ENCODE results near the gene NAT10.

Gene NAT10

GRCh38 chr11:34149786-34150185 lies 44.4 kb downstream of the NAT10 start:
- peak; percentile 44 for TF ChIP-seq CTCF (IDR thresholded peaks at IDR 0.05; ENCODE audit: low read depth, low read length)
- no peak for DNase-seq (ENCODE audit: extremely low read depth, low read depth)

DNA sequence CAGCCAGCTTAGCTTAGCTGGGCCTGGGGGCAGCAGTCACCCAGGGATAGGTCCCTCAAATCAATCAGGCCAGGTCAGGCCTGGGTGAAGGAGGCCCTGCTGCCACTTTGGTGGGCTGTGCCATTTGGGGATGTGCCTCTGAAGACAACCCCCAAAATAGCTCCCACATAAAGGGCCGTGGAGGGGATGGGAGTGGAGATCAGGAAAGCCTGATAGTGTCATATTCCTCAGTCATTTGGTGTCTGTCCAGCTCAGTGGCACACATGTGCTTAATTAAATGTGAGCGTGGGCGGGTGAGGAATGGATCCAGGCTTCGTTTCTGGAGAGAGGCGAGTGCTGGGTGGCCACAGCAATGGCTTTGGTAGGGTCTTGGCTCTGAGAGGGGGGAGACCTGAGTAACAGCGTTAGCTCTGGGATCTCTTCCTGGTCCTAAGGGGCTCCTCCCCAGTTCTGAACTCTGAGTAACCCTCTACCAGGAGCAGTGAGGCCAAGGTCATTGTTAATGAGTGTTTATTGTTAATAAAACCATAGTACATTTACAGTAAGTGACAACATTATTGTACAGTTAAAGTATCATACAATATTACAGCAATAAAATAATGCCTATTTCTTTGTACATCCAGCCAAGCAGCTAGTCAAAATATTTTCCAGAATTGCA lies 45.2 kb downstream of the NAT10 start:
- no peak for TF ChIP-seq CTCF (IDR thresholded peaks at IDR 0.05; ENCODE audit: low read depth, low read length)
- DNase-seq (ENCODE audit: extremely low read depth, low read depth) = peak; percentile 10

- no peak for TF ChIP-seq CTCF (IDR thresholded peaks at IDR 0.05; ENCODE audit: low read depth, low read length)
- DNase-seq (ENCODE audit: extremely low read depth, low read depth) = no peak
Observed at GRCh38 chr11:34151166-34151565, 45.7 kb downstream of the NAT10 start.

GRCh38 chr11:34151916-34152845 lies 46.8 kb downstream of the NAT10 start:
- TF ChIP-seq CTCF (IDR thresholded peaks at IDR 0.05; ENCODE audit: low read depth, low read length) = no peak
- DNase-seq (ENCODE audit: extremely low read depth, low read depth) = no peak

GRCh38 chr11:34154059-34154875 lies 48.8 kb downstream of the NAT10 start:
- no peak for TF ChIP-seq CTCF (IDR thresholded peaks at IDR 0.05; ENCODE audit: low read depth, low read length)
- DNase-seq (ENCODE audit: extremely low read depth, low read depth) = no peak

DNA sequence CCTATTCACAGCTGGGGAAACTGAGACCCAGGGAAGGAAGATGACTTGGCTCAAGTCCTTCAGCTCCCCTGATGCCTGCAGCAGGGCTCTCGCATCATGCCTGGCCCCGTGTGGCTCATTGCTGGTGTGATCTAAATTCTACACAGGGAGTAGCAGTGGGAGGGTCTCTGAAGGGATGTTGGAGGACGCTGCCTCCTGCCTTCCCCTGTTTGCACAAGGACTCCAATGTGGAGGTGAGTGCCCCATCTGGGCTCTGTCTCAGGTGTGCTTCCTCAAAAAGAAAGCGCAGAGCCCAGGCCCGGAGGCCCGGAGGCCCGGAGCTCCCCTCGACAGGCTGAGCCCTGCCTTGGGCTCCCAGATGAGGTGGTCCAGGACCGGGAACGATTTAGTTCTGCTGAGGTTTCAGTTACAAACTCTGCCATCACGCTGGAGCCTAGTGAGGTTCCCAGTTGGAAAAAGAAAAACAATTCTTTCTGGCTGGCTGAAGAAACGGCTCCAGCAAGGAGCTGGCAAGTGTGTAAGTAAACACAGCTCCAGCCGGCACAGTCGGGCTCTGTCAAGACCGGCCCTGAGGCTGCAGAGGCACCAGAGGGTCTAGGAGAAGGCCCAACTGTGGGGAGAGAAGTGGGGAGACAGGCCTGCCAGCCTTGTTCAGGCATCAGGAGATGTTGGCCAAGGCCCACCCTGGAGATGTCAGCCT lies 49.8 kb downstream of the NAT10 start:
- DNase-seq (ENCODE audit: extremely low read depth, low read depth) = no peak

More for the DNA sequence above, 49.8 kb downstream of the NAT10 start:
- no peak for TF ChIP-seq CTCF (IDR thresholded peaks at IDR 0.05; ENCODE audit: low read depth, low read length)

Data from AG09319 (cell line).